ENCODE data around the gene PTH2R. TPM values are rescaled to one million over a fixed set of nuclear protein-coding genes. Genes with fewer than 3 reads are reported as not detected.

The PTH2R gene
- total RNA-seq, 4 donors from 2014 or later, result not detected

DNA sequence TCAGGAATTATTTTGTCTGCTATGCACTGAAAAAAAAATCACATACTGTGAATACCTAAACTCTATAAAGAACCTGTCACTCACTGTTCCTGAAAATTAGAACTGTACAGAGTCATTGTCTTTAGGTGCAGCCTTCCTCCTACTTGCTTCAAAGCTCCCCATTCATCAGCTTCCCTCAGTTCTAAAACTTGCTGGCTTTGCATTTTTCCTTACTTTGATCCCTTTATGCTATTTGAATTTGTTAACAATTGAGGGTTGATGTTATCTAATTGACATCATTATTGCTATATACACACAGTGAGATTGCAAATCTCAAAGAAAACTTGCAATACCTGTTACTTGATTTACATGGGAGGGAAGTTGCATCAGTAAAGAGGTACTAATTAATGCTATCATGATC, 48.3 kb downstream of the PTH2R start:
- no peaks in the 10 kb centered on the region for H3K36me3 ChIP-seq
- no peak overlapping the region for H3K4me3 ChIP-seq
- H3K9me3 ChIP-seq, result no peaks in the 10 kb centered on the region
- no peaks in the 10 kb centered on the region for H3K27me3 ChIP-seq
- H3K4me1 ChIP-seq, result no peaks in the 10 kb centered on the region
- intact Hi-C loops (cut with DNase I), result no loop called here
- no peak overlapping the region for H3K27ac ChIP-seq
- TF ChIP-seq POLR2A (IDR thresholded peaks at IDR 0.05), result no peak
- TF ChIP-seq, protein P1, sequence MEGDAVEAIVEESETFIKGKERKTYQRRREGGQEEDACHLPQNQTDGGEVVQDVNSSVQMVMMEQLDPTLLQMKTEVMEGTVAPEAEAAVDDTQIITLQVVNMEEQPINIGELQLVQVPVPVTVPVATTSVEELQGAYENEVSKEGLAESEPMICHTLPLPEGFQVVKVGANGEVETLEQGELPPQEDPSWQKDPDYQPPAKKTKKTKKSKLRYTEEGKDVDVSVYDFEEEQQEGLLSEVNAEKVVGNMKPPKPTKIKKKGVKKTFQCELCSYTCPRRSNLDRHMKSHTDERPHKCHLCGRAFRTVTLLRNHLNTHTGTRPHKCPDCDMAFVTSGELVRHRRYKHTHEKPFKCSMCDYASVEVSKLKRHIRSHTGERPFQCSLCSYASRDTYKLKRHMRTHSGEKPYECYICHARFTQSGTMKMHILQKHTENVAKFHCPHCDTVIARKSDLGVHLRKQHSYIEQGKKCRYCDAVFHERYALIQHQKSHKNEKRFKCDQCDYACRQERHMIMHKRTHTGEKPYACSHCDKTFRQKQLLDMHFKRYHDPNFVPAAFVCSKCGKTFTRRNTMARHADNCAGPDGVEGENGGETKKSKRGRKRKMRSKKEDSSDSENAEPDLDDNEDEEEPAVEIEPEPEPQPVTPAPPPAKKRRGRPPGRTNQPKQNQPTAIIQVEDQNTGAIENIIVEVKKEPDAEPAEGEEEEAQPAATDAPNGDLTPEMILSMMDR (IDR thresholded peaks at IDR 0.05), result no peak
- no peak for DNase-seq

DNA sequence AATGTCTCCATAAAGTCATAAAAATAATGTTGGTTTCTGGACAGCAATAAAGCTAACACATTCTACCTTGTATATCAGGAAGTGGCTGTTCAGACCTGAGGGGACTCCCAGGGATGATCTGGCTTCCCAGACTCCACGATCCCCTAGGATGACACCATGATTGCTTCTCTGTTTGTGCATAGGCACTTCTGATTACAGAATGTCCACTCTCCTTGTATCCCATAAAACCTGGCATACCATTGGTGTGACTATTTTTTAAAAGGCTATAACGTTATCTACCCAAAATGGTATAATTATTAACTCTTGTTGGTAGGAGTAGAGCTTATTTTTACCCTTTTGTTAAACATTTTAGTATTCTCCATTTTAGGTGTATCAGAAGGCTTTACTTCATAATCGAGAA, 57.1 kb downstream of the PTH2R start:
- no peaks in the 10 kb centered on the region for H3K36me3 ChIP-seq
- no peaks in the 10 kb centered on the region for H3K4me1 ChIP-seq
- no peak overlapping the region for H3K4me3 ChIP-seq
- no peaks in the 10 kb centered on the region for H3K27me3 ChIP-seq
- no peak overlapping the region for H3K27ac ChIP-seq
- DNase-seq, result no peak
- TF ChIP-seq POLR2A (IDR thresholded peaks at IDR 0.05), result no peak
- TF ChIP-seq, protein P1 (IDR thresholded peaks at IDR 0.05), result no peak
- intact Hi-C loops (cut with DNase I), result no loop called here
- 47 to 68% methylated on average over 3 of the region's 3 CpGs for WGBS, 2 donors
- H3K9me3 ChIP-seq, result no peaks in the 10 kb centered on the region

DNA sequence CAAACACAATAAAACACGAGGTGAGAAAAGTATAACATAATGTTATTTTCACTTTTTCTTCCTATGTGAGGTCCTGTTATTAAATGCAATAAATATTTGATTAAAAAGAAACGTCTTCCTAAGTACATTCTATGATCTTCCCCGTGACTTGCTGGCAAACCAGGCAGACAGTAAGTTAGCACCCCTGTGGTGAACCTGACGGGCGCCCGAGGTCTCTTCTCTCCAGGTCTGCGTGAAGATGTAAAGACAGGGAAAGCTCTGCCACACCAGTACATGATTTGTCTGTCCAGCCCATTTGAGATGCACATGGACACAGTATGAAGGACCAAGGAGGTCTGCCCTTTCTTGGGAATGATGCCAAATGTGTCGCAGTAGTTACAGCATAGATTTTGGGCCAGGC, 57.6 kb downstream of the PTH2R start:
- TF ChIP-seq POLR2A (IDR thresholded peaks at IDR 0.05), result no peak
- TF ChIP-seq, protein P1 (IDR thresholded peaks at IDR 0.05), result no peak
- DNase-seq, result no peak
- intact Hi-C loops (cut with DNase I), result no loop called here

DNA sequence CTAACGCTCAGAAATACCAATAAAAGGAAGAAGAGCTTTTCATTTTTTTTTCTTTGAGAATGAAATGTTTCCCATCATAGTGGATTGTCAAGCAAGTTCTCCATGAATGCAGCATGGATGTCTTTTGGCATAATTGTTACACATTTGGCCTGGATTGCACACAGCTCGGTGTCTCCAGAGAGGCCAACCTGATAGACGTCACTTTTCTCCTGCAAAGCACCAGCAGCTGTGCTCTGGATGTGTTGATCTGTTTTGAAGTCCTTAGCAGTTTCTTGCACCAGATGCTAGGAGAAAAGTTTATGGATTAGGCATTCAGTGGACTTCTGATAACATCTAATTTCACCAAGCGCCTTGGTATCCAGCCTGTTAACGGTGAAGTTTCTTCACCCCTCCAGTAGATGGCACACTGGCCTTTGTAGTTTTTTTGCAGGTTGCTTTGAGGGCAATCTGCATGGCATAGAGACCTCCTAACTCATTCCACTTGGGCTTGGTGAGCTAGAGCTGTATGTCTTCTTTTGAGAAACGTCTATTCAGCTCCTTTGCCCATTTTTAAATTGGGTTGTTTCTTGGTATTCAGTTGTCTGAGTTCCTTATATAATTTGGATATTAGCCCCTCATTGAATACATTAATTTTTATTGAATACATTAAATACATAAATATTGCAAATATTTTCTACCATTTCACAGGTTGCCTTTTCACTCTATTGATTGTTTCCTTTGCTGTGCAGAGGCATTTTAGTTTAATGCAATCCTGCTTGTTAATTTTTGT, 59.7 kb downstream of the PTH2R start:
- no peak for DNase-seq
- intact Hi-C loops (cut with DNase I), result no loop called here
- H3K4me3 ChIP-seq, result no peak overlapping the region
- TF ChIP-seq, protein P1 (IDR thresholded peaks at IDR 0.05), result peak in 5 of 6 experiments; percentile 26 to 64 (median 57)
- TF ChIP-seq POLR2A (IDR thresholded peaks at IDR 0.05), result no peak
- 13 to 28% methylated on average over 6 of the region's 6 CpGs for WGBS, 2 donors
- no peaks in the 10 kb centered on the region for H3K36me3 ChIP-seq
- no peak overlapping the region for H3K27ac ChIP-seq
- no peaks in the 10 kb centered on the region for H3K9me3 ChIP-seq
- no peaks in the 10 kb centered on the region for H3K27me3 ChIP-seq
- H3K4me1 ChIP-seq, result no peaks in the 10 kb centered on the region

More for the DNA sequence above, 57.6 kb downstream of the PTH2R start:
- Histone ChIP-seq H3K9me3 (no peaks in the 10 kb centered on the region), H3K27me3 (no peaks in the 10 kb centered on the region), H3K36me3 (no peaks in the 10 kb centered on the region), H3K4me1 (no peaks in the 10 kb centered on the region), H3K4me3 (no peak overlapping the region), H3K27ac (no peak overlapping the region)
- WGBS, 2 donors, result 70 to 77% methylated on average over 8 of the region's 8 CpGs

DNA sequence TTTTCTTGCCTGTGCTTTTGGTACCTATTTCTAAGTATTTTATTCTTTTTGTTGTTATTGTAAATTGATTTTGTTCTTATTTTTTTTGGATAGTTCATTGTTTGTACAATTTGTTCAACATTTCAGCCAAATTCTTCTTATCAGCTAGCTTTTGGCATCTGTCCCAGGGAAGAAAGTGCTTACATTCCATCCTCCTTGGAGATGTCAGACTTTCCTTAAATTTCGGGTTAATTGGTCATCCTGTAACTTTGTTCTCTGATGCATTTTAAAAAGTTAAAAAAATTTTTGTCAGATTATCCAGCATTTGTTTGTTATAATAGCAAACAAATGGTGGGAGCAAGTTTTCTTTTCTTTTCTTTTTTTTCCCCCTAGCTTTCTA, 60.3 kb downstream of the PTH2R start:
- no peak overlapping the region for H3K27ac ChIP-seq
- no peaks in the 10 kb centered on the region for H3K27me3 ChIP-seq
- DNase-seq, result no peak
- H3K4me1 ChIP-seq, result no peaks in the 10 kb centered on the region
- intact Hi-C loops (cut with DNase I), result no loop called here
- no peak overlapping the region for H3K4me3 ChIP-seq
- no peak for TF ChIP-seq POLR2A (IDR thresholded peaks at IDR 0.05)
- TF ChIP-seq, protein P1 (IDR thresholded peaks at IDR 0.05), result no peak
- no peaks in the 10 kb centered on the region for H3K36me3 ChIP-seq
- 12 to 42% methylated on average over 1 of the region's 1 CpG for WGBS, 2 donors
- H3K9me3 ChIP-seq, result no peaks in the 10 kb centered on the region
